NCI-H82 treated with DMSO at 0.1 percent for 48 hours (cell line): ENCODE results near the gene STEAP3.

ENCODE experiments used
- DNase-seq: peaks from one replicate; lab custom pipeline; 2025; ENCODE audit not compliant: unreplicated experiment; lab: John Stamatoyannopoulos, UW

Gene STEAP3

DNA sequence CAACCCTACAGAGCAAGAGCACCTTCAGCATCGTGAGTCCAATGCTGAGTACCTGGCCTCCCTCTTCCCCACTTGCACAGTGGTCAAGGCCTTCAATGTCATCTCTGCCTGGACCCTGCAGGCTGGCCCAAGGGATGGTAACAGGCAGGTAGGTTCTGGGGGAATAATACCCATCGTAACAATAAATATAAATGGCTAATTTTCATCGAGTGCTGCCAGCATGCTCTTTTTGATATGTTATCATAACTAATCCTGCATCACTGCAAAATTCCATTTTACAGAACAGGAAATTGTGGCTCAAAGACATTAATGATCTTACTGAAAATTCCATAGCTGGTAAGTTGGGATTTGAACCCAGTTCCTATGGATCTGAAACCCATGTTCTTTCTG, 22.2 kb downstream of the STEAP3 start:
- no peak for DNase-seq

DNA sequence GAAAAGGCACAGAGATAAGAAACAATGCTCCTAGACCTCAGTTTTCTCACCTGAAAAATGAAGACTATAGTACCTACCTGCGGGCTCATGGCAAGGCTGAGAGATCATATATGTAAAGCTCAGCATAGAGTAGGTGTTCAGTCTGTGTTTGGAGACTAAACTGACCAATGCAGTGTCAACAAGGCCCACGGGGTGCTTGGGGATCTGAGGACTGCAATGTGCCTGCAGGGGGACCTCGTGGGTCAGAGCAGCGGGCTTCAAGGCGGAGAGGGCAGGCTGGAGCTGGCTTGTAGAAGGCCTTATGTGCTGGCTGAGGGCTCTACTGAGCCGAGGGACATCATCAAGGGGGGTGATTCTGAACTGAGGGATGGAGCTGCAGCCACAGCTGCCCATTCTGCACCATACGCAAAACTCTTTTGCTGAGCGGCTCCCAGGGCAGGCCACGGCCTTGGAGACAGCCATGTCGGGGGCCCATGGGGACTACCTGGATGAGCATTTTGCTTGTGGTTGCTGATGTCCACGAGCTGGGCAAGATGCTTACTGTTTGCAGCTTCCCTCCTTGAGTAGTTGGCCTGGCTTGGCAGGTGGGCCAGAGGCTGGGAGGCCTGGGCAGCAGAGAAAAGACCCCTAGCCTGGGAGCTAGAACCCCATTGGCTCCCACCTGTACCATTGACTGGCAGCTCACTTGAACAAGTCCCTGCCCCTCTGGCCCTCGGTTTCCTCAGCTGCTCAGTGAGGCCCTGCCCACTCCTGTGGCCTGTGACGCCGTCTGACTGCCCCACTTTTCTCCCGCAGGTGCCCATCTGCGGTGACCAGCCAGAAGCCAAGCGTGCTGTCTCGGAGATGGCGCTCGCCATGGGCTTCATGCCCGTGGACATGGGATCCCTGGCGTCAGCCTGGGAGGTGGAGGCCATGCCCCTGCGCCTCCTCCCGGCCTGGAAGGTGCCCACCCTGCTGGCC, 23.5 kb downstream of the STEAP3 start:
- DNase-seq = no peak

DNA sequence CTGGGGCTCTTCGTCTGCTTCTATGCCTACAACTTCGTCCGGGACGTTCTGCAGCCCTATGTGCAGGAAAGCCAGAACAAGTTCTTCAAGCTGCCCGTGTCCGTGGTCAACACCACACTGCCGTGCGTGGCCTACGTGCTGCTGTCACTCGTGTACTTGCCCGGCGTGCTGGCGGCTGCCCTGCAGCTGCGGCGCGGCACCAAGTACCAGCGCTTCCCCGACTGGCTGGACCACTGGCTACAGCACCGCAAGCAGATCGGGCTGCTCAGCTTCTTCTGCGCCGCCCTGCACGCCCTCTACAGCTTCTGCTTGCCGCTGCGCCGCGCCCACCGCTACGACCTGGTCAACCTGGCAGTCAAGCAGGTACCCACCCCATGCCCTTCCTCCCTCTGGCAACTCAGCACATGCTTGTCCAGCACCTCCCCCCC, 24.2 kb downstream of the STEAP3 start:
- DNase-seq = no peak

DNA sequence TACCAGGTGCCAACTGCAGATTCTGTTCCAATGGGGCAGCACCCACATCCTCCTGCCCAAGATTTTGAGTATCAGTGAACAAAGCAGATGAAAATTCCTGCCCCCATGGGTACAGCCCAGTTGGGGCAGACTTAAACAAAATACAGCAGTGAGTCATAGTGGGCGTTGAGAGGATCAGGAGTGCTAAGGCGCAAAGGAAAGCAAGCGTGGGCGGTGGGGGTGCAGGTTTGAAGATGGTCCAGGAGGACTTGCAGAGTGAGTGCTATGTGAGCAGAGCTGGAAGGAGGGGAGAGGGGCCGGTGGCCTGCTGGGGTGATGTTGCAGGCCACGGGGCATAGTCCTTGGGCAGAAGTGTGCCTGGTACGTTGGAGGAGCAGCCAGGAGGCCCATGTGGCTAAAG, 24.7 kb downstream of the STEAP3 start:
- no peak for DNase-seq

DNA sequence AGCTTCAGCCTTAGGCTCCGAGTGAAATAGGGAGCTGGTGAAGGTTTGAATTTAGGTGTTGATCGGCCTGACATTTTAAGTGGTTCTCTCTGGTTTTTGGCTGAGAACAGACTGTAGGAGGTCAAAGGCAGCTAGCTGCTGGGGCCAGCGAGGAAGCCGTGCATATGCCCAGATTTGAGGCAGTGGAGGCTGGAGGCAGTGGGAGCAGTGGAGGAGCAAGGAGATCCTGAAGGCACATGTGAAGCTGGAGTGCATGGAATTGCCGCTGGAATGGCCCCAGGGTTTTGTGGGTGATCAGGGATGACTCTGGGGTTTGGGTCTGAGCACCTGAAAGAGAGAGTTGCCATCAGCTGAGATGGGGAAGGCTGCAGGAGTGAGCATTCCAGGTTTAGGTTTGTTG, 25.1 kb downstream of the STEAP3 start:
- DNase-seq = no peak

DNA sequence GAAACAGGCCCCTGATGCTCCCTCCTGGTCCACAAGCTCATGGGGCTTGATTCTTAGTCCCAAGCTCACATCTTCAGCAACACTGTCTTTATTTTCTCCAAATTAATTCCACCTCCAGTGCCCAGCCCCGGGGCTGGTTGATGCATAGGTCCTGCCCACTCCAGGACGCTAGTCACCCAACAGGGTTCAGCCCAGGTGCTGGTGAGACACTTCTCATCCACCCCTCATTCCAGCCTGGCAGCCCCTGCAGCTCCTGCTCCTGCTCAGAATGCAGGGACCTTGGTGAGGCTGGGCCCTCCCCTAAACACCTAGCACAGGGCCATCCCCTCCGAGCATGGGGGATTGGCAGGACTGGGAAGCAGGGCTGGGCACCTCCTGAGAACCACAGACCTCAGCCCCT, 25.7 kb downstream of the STEAP3 start:
- DNase-seq = no peak

- DNase-seq = no peak
These were observed 26.5 kb downstream of the STEAP3 start for GRCh38 chr2:119249855-119250717.

DNA sequence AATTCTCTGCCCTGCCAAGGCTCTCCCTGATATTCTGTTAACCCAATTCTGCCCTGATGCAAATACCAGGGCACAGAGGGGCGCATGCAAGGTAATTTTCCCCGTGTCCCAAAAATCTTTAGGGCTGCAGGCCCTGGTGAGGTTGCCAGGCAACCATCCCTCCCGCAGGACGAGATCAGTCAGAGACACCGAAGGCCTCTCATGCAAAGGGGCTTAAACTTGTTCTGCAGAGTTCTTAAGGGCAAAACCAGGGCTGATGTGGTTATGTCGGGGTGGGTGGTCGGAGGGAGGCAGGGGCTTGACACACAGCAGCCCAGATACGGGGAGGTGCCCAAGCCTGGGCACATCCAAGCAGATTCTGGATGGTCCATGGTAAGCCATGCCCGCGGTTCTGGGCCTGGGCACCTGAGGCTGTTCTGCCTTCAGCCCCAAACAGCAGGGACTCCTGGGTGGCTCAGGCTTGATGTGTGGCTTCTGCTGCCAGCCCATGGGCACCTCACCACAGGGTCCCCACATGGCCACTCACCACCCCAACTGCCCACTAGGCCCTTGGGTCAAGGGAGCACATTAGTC, 27.2 kb downstream of the STEAP3 start:
- DNase-seq = no peak

DNA sequence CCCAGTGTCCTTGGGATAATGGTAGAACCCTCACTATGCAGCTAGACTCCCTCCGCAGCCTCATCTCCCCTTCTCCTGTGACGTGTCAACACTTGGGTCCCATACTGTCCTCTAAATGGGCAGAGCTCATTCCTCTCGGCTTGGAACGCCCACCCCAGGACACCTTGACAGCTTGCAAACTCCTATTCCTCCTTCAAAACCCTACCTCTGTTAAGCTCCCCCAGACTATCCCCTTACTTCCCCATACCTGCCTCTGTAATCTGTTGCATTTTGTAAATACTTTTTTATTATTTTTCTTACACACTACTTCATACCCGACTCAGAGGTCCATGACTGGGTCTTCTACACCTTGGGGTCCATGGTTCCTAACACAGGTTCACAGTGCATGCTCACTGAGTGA, 28.0 kb downstream of the STEAP3 start:
- DNase-seq = no peak

GRCh38 chr2:119252186-119253113, 28.8 kb downstream of the STEAP3 start:
- no peak for DNase-seq

DNA sequence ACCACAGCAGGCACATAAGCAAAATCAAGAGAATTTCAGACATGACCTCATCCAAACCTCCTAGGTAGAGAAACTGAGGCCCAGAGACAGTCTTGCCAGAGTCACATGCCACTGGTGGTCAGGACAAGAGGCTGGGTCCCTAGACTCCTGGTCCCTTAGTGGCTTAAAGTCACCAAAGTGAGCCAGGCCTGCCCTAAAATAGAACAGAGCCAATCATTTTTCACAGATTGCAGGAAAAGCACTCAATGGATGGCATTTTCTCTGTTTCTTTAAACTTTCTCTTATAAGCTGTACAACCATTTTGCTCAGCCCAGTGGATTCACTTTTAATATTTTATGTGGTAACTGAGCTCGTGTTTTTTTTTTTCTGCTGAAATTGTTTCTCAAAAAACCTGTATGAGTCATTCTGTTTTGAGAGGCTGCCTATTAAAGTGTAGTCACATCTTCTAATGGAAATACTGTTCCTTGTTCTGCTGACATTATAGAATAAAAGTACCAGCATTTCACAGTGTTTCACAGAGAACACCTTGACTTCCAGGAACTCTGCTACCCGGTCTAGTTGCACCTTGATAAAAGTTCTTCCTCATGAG, 29.6 kb downstream of the STEAP3 start:
- no peak for DNase-seq

- DNase-seq = no peak
These were observed 30.3 kb downstream of the STEAP3 start for GRCh38 chr2:119253760-119254600.

DNA sequence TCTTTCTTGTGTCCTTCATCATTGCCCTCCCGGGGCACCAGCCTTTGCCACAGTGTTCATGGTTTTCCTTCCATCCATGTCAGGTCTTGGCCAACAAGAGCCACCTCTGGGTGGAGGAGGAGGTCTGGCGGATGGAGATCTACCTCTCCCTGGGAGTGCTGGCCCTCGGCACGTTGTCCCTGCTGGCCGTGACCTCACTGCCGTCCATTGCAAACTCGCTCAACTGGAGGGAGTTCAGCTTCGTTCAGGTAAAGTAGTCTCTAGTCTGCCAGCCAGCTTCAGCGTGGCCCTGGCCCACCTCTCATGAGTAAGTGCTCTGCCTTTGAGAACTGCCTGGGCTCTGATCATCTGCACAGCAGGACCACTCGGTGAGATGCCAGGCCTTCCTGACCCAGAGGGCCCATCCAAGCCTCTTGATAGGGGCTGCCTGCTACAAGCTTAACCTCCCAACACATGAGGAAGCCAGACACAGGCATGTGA, 31.0 kb downstream of the STEAP3 start:
- no peak for DNase-seq

- peak; percentile 94 for DNase-seq
These were observed 32.3 kb downstream of the STEAP3 start for GRCh38 chr2:119255760-119256581.

- DNase-seq = no peak
These were observed 32.9 kb downstream of the STEAP3 start for GRCh38 chr2:119256582-119256921.

GRCh38 chr2:119257198-119257597, 33.6 kb downstream of the STEAP3 start:
- DNase-seq = no peak

- no peak for DNase-seq
These were observed 35.7 kb downstream of the STEAP3 start for GRCh38 chr2:119259296-119259860.
